Spleen (tissue), 11 donors: ENCODE results near the gene OR2V2. TPM values are rescaled to one million over a fixed set of nuclear protein-coding genes. Genes with fewer than 3 reads are reported as not detected.

Source experiments
- DNase-seq: peaks from one replicate; pipeline ENCODE4 v3.0.0-alpha.2; 2020
- H3K27ac ChIP-seq, 8 donors: fragments of 200-600 bp; sonication (generic) in 7 of 8; 1 replicate in 4 of 8; 2 replicates in 4 of 8; pipeline versions ENCODE4 v1.5.0 to v1.8.0; 2016 to 2021; ENCODE audit warnings: inconsistent platforms in 4 of 8, mild to moderate bottlenecking in 4 of 8, moderate library complexity in 1 of 8
- H3K27me3 ChIP-seq, 7 donors: fragments of 200-600 bp; sonication (generic) in 6 of 7; replicated peaks in 1 of 7; 1 replicate in 4 of 7; 2 replicates in 3 of 7; pipeline versions ENCODE4 v1.5.0 to v1.8.0; 2016 to 2021; ENCODE audit warnings: inconsistent platforms in 3 of 7, mild to moderate bottlenecking in 1 of 7
- H3K36me3 ChIP-seq, 6 donors: fragments of 200-600 bp; sonication (generic) in 5 of 6; 1 replicate in 4 of 6; 2 replicates in 2 of 6; pipeline versions ENCODE4 v1.5.0 to v1.8.0; 2016 to 2021; ENCODE audit warnings: inconsistent platforms in 2 of 6
- H3K4me1 ChIP-seq, 6 donors: fragments of 200-600 bp; sonication (generic) in 5 of 6; 1 replicate in 3 of 6; 2 replicates in 3 of 6; pipeline versions ENCODE4 v1.5.0 to v1.8.0; 2016 to 2021; ENCODE audit warnings: inconsistent platforms in 3 of 6
- H3K4me3 ChIP-seq, 8 donors: fragments of 200-600 bp; sonication (generic) in 7 of 8; 1 replicate in 4 of 8; 2 replicates in 4 of 8; pipeline versions ENCODE4 v1.5.0 to v1.8.0; 2016 to 2021; ENCODE audit warnings: inconsistent platforms in 4 of 8, mild to moderate bottlenecking in 4 of 8, moderate library complexity in 2 of 8
- H3K9me3 ChIP-seq, 8 donors: fragments of 200-600 bp; sonication (generic) in 7 of 8; 1 replicate in 4 of 8; 2 replicates in 4 of 8; pipeline versions ENCODE4 v1.5.0 to v1.8.0; 2016 to 2021; ENCODE audit warnings: inconsistent platforms in 4 of 8
- POLR2A ChIP-seq, 3 donors: fragments of 450-650 bp; IDR thresholded peaks; one replicate each; pipeline ENCODE4 v1.5.1; 2017; ENCODE audit warnings: antibody characterized with exemption in 3 of 3, mild to moderate bottlenecking in 1 of 3
- POLR2AphosphoS5 ChIP-seq, 3 donors: sonication (generic); formaldehyde crosslinking; IDR thresholded peaks; one replicate each; pipeline ENCODE4 v1.5.1; 2017; ENCODE audit warnings: antibody characterized with exemption in 3 of 3
- WGBS, 5 donors: extraction: QIAGEN DNeasy Blood & Tissue Kit in 3 of 5; methylation state at CpG; one replicate each; pipeline versions ENCODE4 v1.1.5 to v1.1.7; 2013 to 2018; 5-methylcytosine and 5-hydroxymethylcytosine counted together
- intact Hi-C: fragments of 100-400 bp; cut with DNase I; formaldehyde crosslinking; loops from one replicate; pipeline ENCODE4 v1.15.0; 2023; ENCODE audit warnings: low total_unique reads
- polyA plus RNA-seq, 3 donors: library from polyadenylated mRNA; stranded (reverse); fragments of 200-250 nt; gene quantifications; one replicate each; pipeline ENCODE4 v1.2.1, GENCODE V29; 2013
- total RNA-seq, 7 donors: library from RNA; depleted of rRNA in 3 of 7; stranded (reverse); fragments of >200 nt in 3 of 7; fragmentation: NEBNext Ultra II Directional in 4 of 7; extraction: Animal tissue kit (Norgen Biotek cat#: 25700) in 4 of 7; gene quantifications; one replicate each; pipeline versions ENCODE4 v1.1.0 to v1.2.1, GENCODE V29; 2016 to 2021
- TF ChIP-seq, protein P1 (sequence below), 11 experiments: fragments of 200-600 bp in 7 of 11; fragments of 450-650 bp in 4 of 11; sonication (generic) in 4 of 11; IDR thresholded peaks in 8 of 11; conservative IDR thresholded peaks in 3 of 11; 1 replicate in 7 of 11; 2 replicates in 4 of 11; pipeline versions ENCODE4 v1.4.0 to v1.8.0; 2016 to 2021; ENCODE audit warnings: antibody characterized with exemption in 11 of 11, inconsistent platforms in 4 of 11, mild to moderate bottlenecking in 1 of 11
- donor health status: healthy with polysubstance abuse.
- donor health status: DM: no; HTN: no; CAD: no; lungs with moderate emphysema.
- donor health status: DM: no; HTN: no; CAD: no.
- donor health status: Bipolar disorder and iron deficiency.
- donor health status: healthy.
- donor health status: DM: no; HTN: no; CAD: no.
- donor health status: DM: yes; HTN: yes; CAD: no.

OR2V2 gene
- total and polyA plus RNA-seq, 10 donors = not detected

- intact Hi-C loops = no loop called here
- DNase-seq = peak; percentile 89
- H3K4me1 ChIP-seq = peaks cover 3 to 72% (median 42%) of the 10 kb centered on the region in 6 donors
Measured at GRCh38 chr5:181189363-181189961, 42.1 kb downstream of the OR2V2 start.

GRCh38 chr5:181189962-181190710 is 42.8 kb downstream of the OR2V2 start:
- Histone ChIP-seq H3K4me3 (peak overlapping the region; percentile 66 to 95 (median 88)), H3K27ac (peak overlapping the region; percentile 74 to 96 (median 94)), H3K4me1 (peaks cover 3 to 65% (median 37%) of the 10 kb centered on the region in 6 donors), H3K27me3 (no peaks in the 10 kb centered on the region), H3K36me3 (no peaks in the 10 kb centered on the region), H3K9me3 (no peaks in the 10 kb centered on the region)
- peak; percentile 87 for DNase-seq
- TF ChIP-seq POLR2A (IDR thresholded peaks at IDR 0.05) (no peak), POLR2AphosphoS5 (IDR thresholded peaks at IDR 0.05) (no peak)
- TF ChIP-seq, protein P1, sequence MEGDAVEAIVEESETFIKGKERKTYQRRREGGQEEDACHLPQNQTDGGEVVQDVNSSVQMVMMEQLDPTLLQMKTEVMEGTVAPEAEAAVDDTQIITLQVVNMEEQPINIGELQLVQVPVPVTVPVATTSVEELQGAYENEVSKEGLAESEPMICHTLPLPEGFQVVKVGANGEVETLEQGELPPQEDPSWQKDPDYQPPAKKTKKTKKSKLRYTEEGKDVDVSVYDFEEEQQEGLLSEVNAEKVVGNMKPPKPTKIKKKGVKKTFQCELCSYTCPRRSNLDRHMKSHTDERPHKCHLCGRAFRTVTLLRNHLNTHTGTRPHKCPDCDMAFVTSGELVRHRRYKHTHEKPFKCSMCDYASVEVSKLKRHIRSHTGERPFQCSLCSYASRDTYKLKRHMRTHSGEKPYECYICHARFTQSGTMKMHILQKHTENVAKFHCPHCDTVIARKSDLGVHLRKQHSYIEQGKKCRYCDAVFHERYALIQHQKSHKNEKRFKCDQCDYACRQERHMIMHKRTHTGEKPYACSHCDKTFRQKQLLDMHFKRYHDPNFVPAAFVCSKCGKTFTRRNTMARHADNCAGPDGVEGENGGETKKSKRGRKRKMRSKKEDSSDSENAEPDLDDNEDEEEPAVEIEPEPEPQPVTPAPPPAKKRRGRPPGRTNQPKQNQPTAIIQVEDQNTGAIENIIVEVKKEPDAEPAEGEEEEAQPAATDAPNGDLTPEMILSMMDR (IDR thresholded peaks at IDR 0.05 in 8 of 11, conservative IDR thresholded peaks at IDR 0.05 in 3 of 11) = no peak
- WGBS, 5 donors = 0 to 1% (median 0%) methylated on average over 18 to 52 of the region's 52 CpGs
- intact Hi-C loops = loop anchor here (5.0 kb wide), 1 partner anchor 52 kb away; the partner anchor contains the start of gene RACK1

More at GRCh38 chr5:181189363-181189961, 42.1 kb downstream of the OR2V2 start:
- WGBS, 5 donors = 0 to 1% (median 0%) methylated on average over 41 of the region's 41 CpGs
- Histone ChIP-seq H3K9me3 (no peaks in the 10 kb centered on the region), H3K36me3 (no peaks in the 10 kb centered on the region), H3K27ac (peak overlapping the region; percentile 74 to 96 (median 94)), H3K4me3 (peak overlapping the region; percentile 66 to 95 (median 88)), H3K27me3 (no peaks in the 10 kb centered on the region)
- peak; percentile 22 to 44 (median 29) for TF ChIP-seq POLR2AphosphoS5 (IDR thresholded peaks at IDR 0.05)
- peak in 1 of 3 donors; percentile 27 for TF ChIP-seq POLR2A (IDR thresholded peaks at IDR 0.05)
- TF ChIP-seq, protein P1 (IDR thresholded peaks at IDR 0.05 in 8 of 11, conservative IDR thresholded peaks at IDR 0.05 in 3 of 11) = no peak

DNA sequence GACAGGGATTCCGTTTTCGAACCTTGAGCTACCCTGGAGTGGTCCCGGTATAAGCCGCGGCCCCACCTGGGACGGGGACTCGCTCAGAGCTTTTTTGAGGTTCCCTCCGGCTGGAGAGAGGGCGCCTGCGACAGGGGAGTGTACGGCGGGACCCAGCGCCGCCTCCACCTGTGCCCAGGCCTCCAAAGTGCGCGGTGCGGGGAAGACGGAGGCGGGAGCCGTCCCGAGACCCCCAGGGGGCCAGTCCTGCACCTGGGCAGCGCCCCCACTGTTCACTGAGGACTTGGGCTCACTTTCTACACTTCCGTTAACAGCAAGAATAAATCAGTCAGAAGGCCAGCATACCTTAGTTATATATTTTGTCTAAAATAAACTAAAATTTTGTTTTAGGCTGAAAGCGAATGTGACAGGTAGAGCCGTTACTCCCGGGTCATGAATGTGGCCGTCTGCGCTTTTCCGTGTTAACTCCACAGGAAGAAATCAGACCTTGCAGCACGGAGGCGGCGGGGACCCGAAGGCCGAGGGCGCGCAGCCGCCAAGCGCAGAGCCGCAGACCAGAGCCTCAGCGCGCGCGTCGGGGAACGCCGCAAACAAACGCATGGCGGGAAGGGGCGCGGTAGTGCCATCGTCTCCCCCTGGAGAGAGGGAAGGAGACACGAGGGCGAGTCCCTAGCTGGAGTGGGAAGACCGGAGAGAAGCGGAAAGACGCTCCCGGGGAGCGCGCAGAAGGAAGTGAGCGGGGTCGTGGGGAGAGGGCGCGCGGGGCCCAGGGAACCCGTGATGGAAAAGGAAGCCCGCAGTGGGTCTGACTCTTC is 43.5 kb downstream of the OR2V2 start:
- Histone ChIP-seq H3K9me3 (no peaks in the 10 kb centered on the region), H3K27ac (peak overlapping the region; percentile 74 to 96 (median 94)), H3K4me1 (peaks cover 3 to 60% (median 34%) of the 10 kb centered on the region in 6 donors), H3K4me3 (peak overlapping the region; percentile 66 to 95 (median 88)), H3K27me3 (no peaks in the 10 kb centered on the region), H3K36me3 (no peaks in the 10 kb centered on the region)
- TF ChIP-seq POLR2AphosphoS5 (IDR thresholded peaks at IDR 0.05) (peak in 1 of 3 donors; percentile 19), POLR2A (IDR thresholded peaks at IDR 0.05) (peak in 1 of 3 donors; percentile 25)
- TF ChIP-seq, protein P1 (IDR thresholded peaks at IDR 0.05 in 8 of 11, conservative IDR thresholded peaks at IDR 0.05 in 3 of 11) = peak in 5 of 11 experiments; percentile 12 to 41 (median 16)
- intact Hi-C loops = loop anchor here (5.0 kb wide), 1 partner anchor 51 kb away; the partner anchor contains the start of gene RACK1
- 0 to 1% (median 0%) methylated on average over 53 to 66 of the region's 66 CpGs for WGBS, 5 donors
- peak; percentile 91 for DNase-seq
